Measurements from ENCODE around the gene SAYSD1.
A peak's percentile ranks its signal among the peaks of the same experiment; 100 is the strongest.

Gene SAYSD1, protein sequence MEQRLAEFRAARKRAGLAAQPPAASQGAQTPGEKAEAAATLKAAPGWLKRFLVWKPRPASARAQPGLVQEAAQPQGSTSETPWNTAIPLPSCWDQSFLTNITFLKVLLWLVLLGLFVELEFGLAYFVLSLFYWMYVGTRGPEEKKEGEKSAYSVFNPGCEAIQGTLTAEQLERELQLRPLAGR

DNA sequence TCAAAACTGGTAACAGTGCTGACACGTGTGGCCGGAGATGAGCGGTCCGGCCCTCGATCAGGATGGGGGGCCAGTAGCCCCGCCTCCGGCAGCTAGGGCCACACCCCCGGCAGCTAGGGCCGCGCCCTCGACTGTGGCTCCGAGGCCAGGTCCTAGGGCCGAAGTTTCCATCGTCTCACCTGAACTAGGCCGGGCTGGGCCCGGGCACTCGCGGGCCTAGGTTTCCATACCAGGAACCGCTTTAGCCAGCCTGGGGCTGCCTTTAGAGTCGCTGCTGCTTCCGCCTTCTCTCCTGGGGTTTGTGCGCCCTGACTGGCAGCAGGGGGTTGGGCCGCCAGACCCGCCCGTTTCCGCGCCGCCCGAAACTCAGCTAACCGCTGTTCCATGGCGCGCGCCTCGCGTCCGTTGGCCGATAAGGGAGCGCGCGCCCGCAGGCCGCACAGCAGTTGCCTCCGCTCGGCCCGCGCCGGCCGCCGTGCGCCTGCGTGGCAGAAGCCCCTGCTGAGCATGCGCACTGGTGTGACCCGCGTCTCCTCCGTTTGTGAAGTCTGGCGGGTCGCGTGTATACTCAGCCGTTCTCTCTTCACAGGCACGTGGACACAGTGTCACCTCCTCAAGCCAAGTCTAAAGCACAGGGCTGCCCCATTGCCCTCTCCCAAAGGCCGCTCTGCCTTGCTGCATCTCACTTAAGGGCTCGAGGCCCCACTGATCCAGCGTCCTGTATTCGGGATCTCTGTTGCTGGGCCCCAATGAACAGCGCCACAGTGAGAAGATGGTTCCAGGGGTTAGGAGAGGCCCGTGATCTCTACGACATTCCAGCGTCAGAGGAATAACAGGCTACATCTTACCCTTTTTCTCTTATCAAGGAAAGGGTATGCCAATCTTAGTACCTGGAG lies at the start of gene SAYSD1:
TSS of gene SAYSD1 (minus strand) at position 483 of the 896 bp plus-strand sequence. CDS start at position 386, 97 bp downstream.
- Histone ChIP-seq H3K27ac (ENCODE audit: low read length) (peak within 1 kb of the TSS; percentile 93), H2AFZ (ENCODE audit: low read depth, low read length) (peak within 1 kb of the TSS; percentile 94), H3K9me3 (ENCODE audit: insufficient read depth, low read length, severe bottlenecking) (no peaks in the 10 kb centered on the region), H3K4me1 (ENCODE audit: insufficient read depth, low read length) (peaks cover 20% of the 10 kb centered on the region), H3K4me2 (ENCODE audit: insufficient read depth, low read length) (peak within 1 kb of the TSS; percentile 64), H3K4me3 (ENCODE audit: low read depth in 1 of 2, low read length in 2 of 2) (peak within 1 kb of the TSS; percentile 24 to 60; a peak in 3 of 4 replicates), H3K27me3 (ENCODE audit: insufficient read depth, low read length, poor library complexity) (no peaks in the 10 kb centered on the region), H3K79me2 (ENCODE audit: insufficient read depth, low read length) (0 out of 2 replicates have a peak, but pooled peaks cover 11% of the 10 kb centered on the region), H3K36me3 (ENCODE audit: insufficient read depth, low read length) (peaks cover 6% of the 10 kb centered on the region), H3K9ac (ENCODE audit: low read depth, low read length) (peak within 1 kb of the TSS; percentile 74), H4K20me1 (ENCODE audit: insufficient read depth, low read length) (no peaks in the 10 kb centered on the region)
- ATAC-seq (ENCODE audit: insufficient read depth, low read depth): peak; percentile 89
- TF ChIP-seq, protein P1, sequence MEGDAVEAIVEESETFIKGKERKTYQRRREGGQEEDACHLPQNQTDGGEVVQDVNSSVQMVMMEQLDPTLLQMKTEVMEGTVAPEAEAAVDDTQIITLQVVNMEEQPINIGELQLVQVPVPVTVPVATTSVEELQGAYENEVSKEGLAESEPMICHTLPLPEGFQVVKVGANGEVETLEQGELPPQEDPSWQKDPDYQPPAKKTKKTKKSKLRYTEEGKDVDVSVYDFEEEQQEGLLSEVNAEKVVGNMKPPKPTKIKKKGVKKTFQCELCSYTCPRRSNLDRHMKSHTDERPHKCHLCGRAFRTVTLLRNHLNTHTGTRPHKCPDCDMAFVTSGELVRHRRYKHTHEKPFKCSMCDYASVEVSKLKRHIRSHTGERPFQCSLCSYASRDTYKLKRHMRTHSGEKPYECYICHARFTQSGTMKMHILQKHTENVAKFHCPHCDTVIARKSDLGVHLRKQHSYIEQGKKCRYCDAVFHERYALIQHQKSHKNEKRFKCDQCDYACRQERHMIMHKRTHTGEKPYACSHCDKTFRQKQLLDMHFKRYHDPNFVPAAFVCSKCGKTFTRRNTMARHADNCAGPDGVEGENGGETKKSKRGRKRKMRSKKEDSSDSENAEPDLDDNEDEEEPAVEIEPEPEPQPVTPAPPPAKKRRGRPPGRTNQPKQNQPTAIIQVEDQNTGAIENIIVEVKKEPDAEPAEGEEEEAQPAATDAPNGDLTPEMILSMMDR (IDR thresholded peaks at IDR 0.05; ENCODE audit: borderline replicate concordance, extremely low read depth, low read length, poor library complexity, severe bottlenecking): no peak
- DNase-seq: peak; percentile 94

- Histone ChIP-seq H3K27me3 (ENCODE audit: insufficient read depth, low read length, poor library complexity) (no peaks in the 10 kb centered on the region), H3K79me2 (ENCODE audit: insufficient read depth, low read length) (no peaks in the 10 kb centered on the region), H3K4me2 (ENCODE audit: insufficient read depth, low read length) (no peak overlapping the region), H3K27ac (ENCODE audit: low read length) (no peak overlapping the region), H3K4me1 (ENCODE audit: insufficient read depth, low read length) (no peaks in the 10 kb centered on the region), H4K20me1 (ENCODE audit: insufficient read depth, low read length) (no peaks in the 10 kb centered on the region), H3K4me3 (ENCODE audit: low read depth in 1 of 2, low read length in 2 of 2) (no peak overlapping the region), H3K36me3 (ENCODE audit: insufficient read depth, low read length) (no peaks in the 10 kb centered on the region), H3K9ac (ENCODE audit: low read depth, low read length) (no peak overlapping the region), H3K9me3 (ENCODE audit: insufficient read depth, low read length, severe bottlenecking) (no peaks in the 10 kb centered on the region), H2AFZ (ENCODE audit: low read depth, low read length) (no peak overlapping the region)
- TF ChIP-seq EZH2 (IDR thresholded peaks at IDR 0.05; ENCODE audit: borderline replicate concordance, low read depth, low read length, severe bottlenecking): no peak
- TF ChIP-seq, protein P1 (IDR thresholded peaks at IDR 0.05; ENCODE audit: borderline replicate concordance, extremely low read depth, low read length, poor library complexity, severe bottlenecking): no peak
- ATAC-seq (ENCODE audit: insufficient read depth, low read depth) (no peak), DNase-seq (no peak)
Observed at GRCh38 chr6:39157511-39157910, 42.5 kb upstream of the SAYSD1 start.

DNA sequence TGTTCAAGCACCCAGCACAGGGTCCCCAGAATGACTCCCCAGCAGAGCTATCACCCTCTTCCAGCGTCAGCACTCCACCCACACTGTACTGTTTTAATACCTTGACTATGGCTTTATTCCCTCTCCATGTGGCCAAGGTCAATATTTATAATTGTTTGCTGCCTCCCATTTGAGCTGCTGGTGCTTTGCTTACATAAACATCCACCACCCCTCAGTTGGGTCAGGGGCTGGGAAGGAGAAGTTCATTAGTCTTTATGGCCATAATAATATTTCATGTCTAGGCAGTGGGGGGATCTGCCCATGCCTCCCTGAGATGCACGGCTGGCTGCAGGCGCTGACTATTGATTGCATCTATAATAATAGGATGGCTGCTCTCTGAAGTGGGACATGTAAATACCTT lies 41.8 kb upstream of the SAYSD1 start:
- no peak for TF ChIP-seq EZH2 (IDR thresholded peaks at IDR 0.05; ENCODE audit: borderline replicate concordance, low read depth, low read length, severe bottlenecking)
- TF ChIP-seq, protein P1 (IDR thresholded peaks at IDR 0.05; ENCODE audit: borderline replicate concordance, extremely low read depth, low read length, poor library complexity, severe bottlenecking): no peak
- H2AFZ ChIP-seq (ENCODE audit: low read depth, low read length): no peak overlapping the region
- no peaks in the 10 kb centered on the region for H4K20me1 ChIP-seq (ENCODE audit: insufficient read depth, low read length)
- DNase-seq: no peak
- no peaks in the 10 kb centered on the region for H3K79me2 ChIP-seq (ENCODE audit: insufficient read depth, low read length)
- no peak overlapping the region for H3K4me2 ChIP-seq (ENCODE audit: insufficient read depth, low read length)
- H3K9ac ChIP-seq (ENCODE audit: low read depth, low read length): no peak overlapping the region
- no peak overlapping the region for H3K27ac ChIP-seq (ENCODE audit: low read length)
- H3K4me1 ChIP-seq (ENCODE audit: insufficient read depth, low read length): no peaks in the 10 kb centered on the region
- ATAC-seq (ENCODE audit: insufficient read depth, low read depth): no peak
- peaks cover 7% of the 10 kb centered on the region for H3K27me3 ChIP-seq (ENCODE audit: insufficient read depth, low read length, poor library complexity)
- no peak overlapping the region for H3K4me3 ChIP-seq (ENCODE audit: low read depth in 1 of 2, low read length in 2 of 2)
- H3K9me3 ChIP-seq (ENCODE audit: insufficient read depth, low read length, severe bottlenecking): no peaks in the 10 kb centered on the region
- no peaks in the 10 kb centered on the region for H3K36me3 ChIP-seq (ENCODE audit: insufficient read depth, low read length)

Data from DND-41 (cell line).